ENCODE measurements around the gene FADS6. TPM values are rescaled to one million over a fixed set of nuclear protein-coding genes. Genes with fewer than 3 reads are reported as not detected.

Gene FADS6
- polyA plus RNA-seq, 1 donor from 2014 or later = not detected

- H3K27me3 ChIP-seq (ENCODE audit: insufficient read depth, low read depth, low read length) = no peaks in the 10 kb centered on the region
- peak within 1 kb of the TSS; percentile 80 for H3K9ac ChIP-seq (ENCODE audit: low read length)
- H3K4me2 ChIP-seq (ENCODE audit: low read length) = peak within 1 kb of the TSS; percentile 80
- H3K9me3 ChIP-seq (ENCODE audit: low read length) = no peaks in the 10 kb centered on the region
- no peaks in the 10 kb centered on the region for H3K36me3 ChIP-seq (ENCODE audit: insufficient read depth, low read length)
- H3F3A ChIP-seq (ENCODE audit: insufficient read depth, low read length, poor library complexity, severe bottlenecking) = no peaks in the 10 kb centered on the region
- H3K4me3 ChIP-seq (ENCODE audit: low read length) = peak within 1 kb of the TSS; percentile 90
- no peaks in the 10 kb centered on the region for H3K79me2 ChIP-seq (replicated peaks; ENCODE audit: insufficient read depth, low read length)
- peak within 1 kb of the TSS; percentile 75 for H2AFZ ChIP-seq (ENCODE audit: low read depth, low read length)
- H3K9me2 ChIP-seq (ENCODE audit: insufficient read depth, low read length) = no peaks in the 10 kb centered on the region
- TF ChIP-seq REST (IDR thresholded peaks at IDR 0.05; ENCODE audit: borderline replicate concordance) = peak; percentile 69
- TF ChIP-seq SMC3 (conservative IDR thresholded peaks at IDR 0.05; ENCODE audit: poor library complexity) = peak; percentile 27
- TF ChIP-seq POLR2AphosphoS5 (IDR thresholded peaks at IDR 0.05) = peak; percentile 72
- TF ChIP-seq, protein P1, sequence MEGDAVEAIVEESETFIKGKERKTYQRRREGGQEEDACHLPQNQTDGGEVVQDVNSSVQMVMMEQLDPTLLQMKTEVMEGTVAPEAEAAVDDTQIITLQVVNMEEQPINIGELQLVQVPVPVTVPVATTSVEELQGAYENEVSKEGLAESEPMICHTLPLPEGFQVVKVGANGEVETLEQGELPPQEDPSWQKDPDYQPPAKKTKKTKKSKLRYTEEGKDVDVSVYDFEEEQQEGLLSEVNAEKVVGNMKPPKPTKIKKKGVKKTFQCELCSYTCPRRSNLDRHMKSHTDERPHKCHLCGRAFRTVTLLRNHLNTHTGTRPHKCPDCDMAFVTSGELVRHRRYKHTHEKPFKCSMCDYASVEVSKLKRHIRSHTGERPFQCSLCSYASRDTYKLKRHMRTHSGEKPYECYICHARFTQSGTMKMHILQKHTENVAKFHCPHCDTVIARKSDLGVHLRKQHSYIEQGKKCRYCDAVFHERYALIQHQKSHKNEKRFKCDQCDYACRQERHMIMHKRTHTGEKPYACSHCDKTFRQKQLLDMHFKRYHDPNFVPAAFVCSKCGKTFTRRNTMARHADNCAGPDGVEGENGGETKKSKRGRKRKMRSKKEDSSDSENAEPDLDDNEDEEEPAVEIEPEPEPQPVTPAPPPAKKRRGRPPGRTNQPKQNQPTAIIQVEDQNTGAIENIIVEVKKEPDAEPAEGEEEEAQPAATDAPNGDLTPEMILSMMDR (IDR thresholded peaks at IDR 0.05; ENCODE audit: poor library complexity, severe bottlenecking) = no peak
- TF ChIP-seq RAD21 (conservative IDR thresholded peaks at IDR 0.05) = peak; percentile 19
- TF ChIP-seq EZH2 (IDR thresholded peaks at IDR 0.05; ENCODE audit: borderline replicate concordance, insufficient read depth, low read length, poor library complexity, severe bottlenecking) = no peak
- peak; percentile 43 for TF ChIP-seq MXI1 (conservative IDR thresholded peaks at IDR 0.05; ENCODE audit: poor library complexity, severe bottlenecking)
- peak; percentile 57 for TF ChIP-seq TAF1 (IDR thresholded peaks at IDR 0.05; ENCODE audit: low read depth)
- no peak for TF ChIP-seq EP300 (conservative IDR thresholded peaks at IDR 0.05; ENCODE audit: poor library complexity, severe bottlenecking)
- H3K27ac ChIP-seq (ENCODE audit: low read length) = peak within 1 kb of the TSS; percentile 76
- no peaks in the 10 kb centered on the region for H4K20me1 ChIP-seq (ENCODE audit: insufficient read depth)
Measured at GRCh38 chr17:74872313-74873036, 21.0 kb downstream of the FADS6 start, which contains the start of gene FDXR. Gene FDXR, minus strand, starts transcription at chr17:74872994. Its CDS starts 50 bp downstream, at chr17:74872944.

- peak overlapping the region; percentile 90 for H3K4me3 ChIP-seq (ENCODE audit: low read length)
- no peak for TF ChIP-seq RAD21 (conservative IDR thresholded peaks at IDR 0.05)
- no peak for TF ChIP-seq REST (IDR thresholded peaks at IDR 0.05; ENCODE audit: borderline replicate concordance)
- TF ChIP-seq MXI1 (conservative IDR thresholded peaks at IDR 0.05; ENCODE audit: poor library complexity, severe bottlenecking) = no peak
- TF ChIP-seq EP300 (conservative IDR thresholded peaks at IDR 0.05; ENCODE audit: poor library complexity, severe bottlenecking) = no peak
- TF ChIP-seq POLR2AphosphoS5 (IDR thresholded peaks at IDR 0.05) = no peak
- no peak for TF ChIP-seq TAF1 (IDR thresholded peaks at IDR 0.05; ENCODE audit: low read depth)
- TF ChIP-seq, protein P1 (IDR thresholded peaks at IDR 0.05; ENCODE audit: poor library complexity, severe bottlenecking) = no peak
- no peak for TF ChIP-seq EZH2 (IDR thresholded peaks at IDR 0.05; ENCODE audit: borderline replicate concordance, insufficient read depth, low read length, poor library complexity, severe bottlenecking)
- TF ChIP-seq SMC3 (conservative IDR thresholded peaks at IDR 0.05; ENCODE audit: poor library complexity) = no peak
Measured at GRCh38 chr17:74871356-74872076, 21.9 kb downstream of the FADS6 start.

More at GRCh38 chr17:74871356-74872076, 21.9 kb downstream of the FADS6 start:
- no peaks in the 10 kb centered on the region for H3K27me3 ChIP-seq (ENCODE audit: insufficient read depth, low read depth, low read length)
- no peaks in the 10 kb centered on the region for H3K36me3 ChIP-seq (ENCODE audit: insufficient read depth, low read length)
- H2AFZ ChIP-seq (ENCODE audit: low read depth, low read length) = no peak overlapping the region
- no peak overlapping the region for H3K9ac ChIP-seq (ENCODE audit: low read length)
- no peaks in the 10 kb centered on the region for H3K79me2 ChIP-seq (replicated peaks; ENCODE audit: insufficient read depth, low read length)
- no peaks in the 10 kb centered on the region for H3K9me2 ChIP-seq (ENCODE audit: insufficient read depth, low read length)
- no peak overlapping the region for H3K4me2 ChIP-seq (ENCODE audit: low read length)
- no peak overlapping the region for H3K27ac ChIP-seq (ENCODE audit: low read length)
- H3F3A ChIP-seq (ENCODE audit: insufficient read depth, low read length, poor library complexity, severe bottlenecking) = no peaks in the 10 kb centered on the region
- no peaks in the 10 kb centered on the region for H3K9me3 ChIP-seq (ENCODE audit: low read length)
- no peaks in the 10 kb centered on the region for H4K20me1 ChIP-seq (ENCODE audit: insufficient read depth)
